Muscle layer of duodenum (tissue), 2 donors: ENCODE data around the gene AQP10.
"Not testable (repeated sequence)": the region's sequence is repeated elsewhere in the genome, so short reads cannot be mapped to it uniquely, and the experiment has no call there.

ENCODE experiments used
- H3K27ac ChIP-seq: one replicate; pipeline ENCODE4 v1.7.0; 2013; ENCODE audit warnings: mild to moderate bottlenecking, low read length
- H3K27me3 ChIP-seq: one replicate; pipeline ENCODE4 v1.7.0; 2013; ENCODE audit warnings: low read depth, mild to moderate bottlenecking, control low read depth, low read length
- H3K36me3 ChIP-seq, 2 donors: one replicate each; pipeline ENCODE4 v1.7.0; 2013; ENCODE audit warnings: low read length in 2 of 2, control low read depth in 1 of 2, mild to moderate bottlenecking in 1 of 2; ENCODE audit not compliant: insufficient read depth in 2 of 2, control insufficient read depth in 1 of 2
- H3K4me1 ChIP-seq, 2 donors: one replicate each; pipeline ENCODE4 v1.7.0; 2013; ENCODE audit warnings: low read length in 2 of 2, mild to moderate bottlenecking in 2 of 2, control low read depth in 1 of 2, moderate library complexity in 1 of 2; ENCODE audit not compliant: insufficient read depth in 2 of 2, control insufficient read depth in 1 of 2
- H3K4me3 ChIP-seq, 2 donors: one replicate each; pipeline ENCODE4 v1.7.0; 2013; ENCODE audit warnings: low read length in 2 of 2, low read depth in 1 of 2, mild to moderate bottlenecking in 1 of 2
- H3K9me3 ChIP-seq, 2 donors: one replicate each; pipeline ENCODE4 v1.7.0; 2013; ENCODE audit warnings: low read length in 2 of 2, control low read depth in 1 of 2, mild to moderate bottlenecking in 1 of 2; ENCODE audit not compliant: control insufficient read depth in 1 of 2
- donor health status: healthy.

AQP10 gene

GRCh38 chr1:154306151-154306550 is 14.7 kb upstream of the AQP10 start:
- Histone ChIP-seq H3K27me3 (no peaks in the 10 kb centered on the region), H3K4me3 (no peak overlapping the region), H3K27ac (no peak overlapping the region), H3K4me1 (no peaks in the 10 kb centered on the region), H3K36me3 (no peaks in the 10 kb centered on the region), H3K9me3 (no peaks in the 10 kb centered on the region)

- not testable (repeated sequence) for H3K4me1 ChIP-seq, H3K4me3 ChIP-seq, H3K9me3 ChIP-seq, H3K36me3 ChIP-seq, H3K27me3 ChIP-seq, H3K27ac ChIP-seq
These were observed 13.1 kb upstream of the AQP10 start for GRCh38 chr1:154307670-154308270.

- H3K36me3 ChIP-seq, H3K4me1 ChIP-seq, H3K27ac ChIP-seq: not testable (repeated sequence)
These were observed 11.8 kb upstream of the AQP10 start for GRCh38 chr1:154309136-154309535.

GRCh38 chr1:154312229-154313065 is 8.4 kb upstream of the AQP10 start:
- not testable (repeated sequence) for H3K4me1 ChIP-seq, H3K4me3 ChIP-seq

More at GRCh38 chr1:154309136-154309535, 11.8 kb upstream of the AQP10 start:
- not testable (repeated sequence) for H3K27me3 ChIP-seq, H3K4me3 ChIP-seq, H3K9me3 ChIP-seq

GRCh38 chr1:154313066-154313356 is 7.9 kb upstream of the AQP10 start:
- Histone ChIP-seq H3K9me3 (peaks cover 0 to 4% of the 10 kb centered on the region in 2 donors), H3K4me1 (no peaks in the 10 kb centered on the region), H3K36me3 (no peaks in the 10 kb centered on the region), H3K4me3 (no peak overlapping the region), H3K27me3 (no peaks in the 10 kb centered on the region), H3K27ac (no peak overlapping the region)

More at GRCh38 chr1:154312229-154313065, 8.4 kb upstream of the AQP10 start:
- not testable (repeated sequence) for H3K27me3 ChIP-seq, H3K27ac ChIP-seq, H3K36me3 ChIP-seq, H3K9me3 ChIP-seq

- not testable (repeated sequence) for H3K27ac ChIP-seq, H3K27me3 ChIP-seq, H3K9me3 ChIP-seq, H3K36me3 ChIP-seq, H3K4me3 ChIP-seq, H3K4me1 ChIP-seq
These were observed 6.7 kb upstream of the AQP10 start for GRCh38 chr1:154314226-154314625.

- Histone ChIP-seq H3K4me3 (no peak overlapping the region), H3K27ac (no peak overlapping the region), H3K9me3 (peaks cover 0 to 4% of the 10 kb centered on the region in 2 donors), H3K36me3 (no peaks in the 10 kb centered on the region), H3K27me3 (no peaks in the 10 kb centered on the region), H3K4me1 (no peaks in the 10 kb centered on the region)
These were observed 4.2 kb upstream of the AQP10 start for GRCh38 chr1:154316704-154317103.

- Histone ChIP-seq H3K4me3 (no peak overlapping the region), H3K27me3 (no peaks in the 10 kb centered on the region), H3K4me1 (no peaks in the 10 kb centered on the region), H3K9me3 (peaks cover 0 to 4% of the 10 kb centered on the region in 2 donors), H3K36me3 (no peaks in the 10 kb centered on the region), H3K27ac (no peak overlapping the region)
These were observed 2.5 kb upstream of the AQP10 start for GRCh38 chr1:154318386-154318785.

- not testable (repeated sequence) for H3K27ac ChIP-seq, H3K9me3 ChIP-seq, H3K36me3 ChIP-seq, H3K4me1 ChIP-seq, H3K27me3 ChIP-seq, H3K4me3 ChIP-seq
These were observed 679 bp downstream of the AQP10 start for GRCh38 chr1:154321609-154321934.

GRCh38 chr1:154323493-154323892 is 2.6 kb downstream of the AQP10 start:
- H3K27me3 ChIP-seq, result no peaks in the 10 kb centered on the region
- no peak overlapping the region for H3K4me3 ChIP-seq
- peaks cover 9 to 23% of the 10 kb centered on the region in 2 donors for H3K4me1 ChIP-seq
- H3K9me3 ChIP-seq, result no peaks in the 10 kb centered on the region
- H3K36me3 ChIP-seq, result peaks cover 0 to 9% of the 10 kb centered on the region in 2 donors
- no peak overlapping the region for H3K27ac ChIP-seq

- Histone ChIP-seq H3K27me3 (no peaks in the 10 kb centered on the region), H3K4me3 (peak overlapping the region; percentile 83 to 92), H3K27ac (no peak overlapping the region), H3K4me1 (peaks cover 13 to 28% of the 10 kb centered on the region in 2 donors), H3K36me3 (peaks cover 0 to 9% of the 10 kb centered on the region in 2 donors), H3K9me3 (no peaks in the 10 kb centered on the region)
These were observed 3.3 kb downstream of the AQP10 start for GRCh38 chr1:154324241-154324640.
